Panc1 (cell line): ENCODE measurements around the gene C3orf38.

Source experiments
- CTCF ChIP-seq: fragments of 450-650 bp; IDR thresholded peaks from 2 replicates; pipeline ENCODE4 v1.5.1; 2017; ENCODE audit warnings: mild to moderate bottlenecking
- POLR2AphosphoS5 ChIP-seq: IDR thresholded peaks from 2 replicates; pipeline ENCODE4 v1.6.1; 2012; ENCODE audit warnings: mild to moderate bottlenecking, low read depth, low read length, moderate library complexity
- REST ChIP-seq, 2 experiments: IDR thresholded peaks; 2 replicates each; pipeline ENCODE4 v1.6.1; 2011 to 2012; ENCODE audit warnings: low read depth in 2 of 2, control low read depth in 1 of 2, low read length in 1 of 2, mild to moderate bottlenecking in 1 of 2, moderate library complexity in 1 of 2; ENCODE audit not compliant: insufficient read depth in 1 of 2
- TCF7L2 ChIP-seq: IDR thresholded peaks from 2 replicates; pipeline ENCODE4 v1.6.1; 2011; ENCODE audit warnings: mild to moderate bottlenecking, low read depth, low read length, inconsistent platforms

GRCh38 chr3:88112289-88112688, 37.5 kb upstream of the C3orf38 start:
- TF ChIP-seq CTCF, result no peak
- no peak for TF ChIP-seq REST (IDR thresholded peaks at IDR 0.05; ENCODE audit: insufficient read depth in 1 of 2, low read depth in 2 of 2, low read length in 1 of 2)
- TF ChIP-seq POLR2AphosphoS5, result no peak
- TF ChIP-seq TCF7L2, result no peak
